Astrocyte (in vitro differentiated cells and primary cell): ENCODE data around the gene LTBP2.

Experiments used
- EZH2 ChIP-seq: IDR thresholded peaks from 2 replicates; pipeline ENCODE4 v1.6.1; 2012; ENCODE audit warnings: mild to moderate bottlenecking, low read length, inconsistent platforms; ENCODE audit not compliant: insufficient read depth
- TF ChIP-seq, protein P1 (sequence below): IDR thresholded peaks from 2 replicates; pipeline ENCODE4 v1.5.1; 2011; ENCODE audit warnings: low read depth, mild to moderate bottlenecking, inconsistent platforms, low read length, moderate library complexity; ENCODE audit not compliant: insufficient read depth

DNA sequence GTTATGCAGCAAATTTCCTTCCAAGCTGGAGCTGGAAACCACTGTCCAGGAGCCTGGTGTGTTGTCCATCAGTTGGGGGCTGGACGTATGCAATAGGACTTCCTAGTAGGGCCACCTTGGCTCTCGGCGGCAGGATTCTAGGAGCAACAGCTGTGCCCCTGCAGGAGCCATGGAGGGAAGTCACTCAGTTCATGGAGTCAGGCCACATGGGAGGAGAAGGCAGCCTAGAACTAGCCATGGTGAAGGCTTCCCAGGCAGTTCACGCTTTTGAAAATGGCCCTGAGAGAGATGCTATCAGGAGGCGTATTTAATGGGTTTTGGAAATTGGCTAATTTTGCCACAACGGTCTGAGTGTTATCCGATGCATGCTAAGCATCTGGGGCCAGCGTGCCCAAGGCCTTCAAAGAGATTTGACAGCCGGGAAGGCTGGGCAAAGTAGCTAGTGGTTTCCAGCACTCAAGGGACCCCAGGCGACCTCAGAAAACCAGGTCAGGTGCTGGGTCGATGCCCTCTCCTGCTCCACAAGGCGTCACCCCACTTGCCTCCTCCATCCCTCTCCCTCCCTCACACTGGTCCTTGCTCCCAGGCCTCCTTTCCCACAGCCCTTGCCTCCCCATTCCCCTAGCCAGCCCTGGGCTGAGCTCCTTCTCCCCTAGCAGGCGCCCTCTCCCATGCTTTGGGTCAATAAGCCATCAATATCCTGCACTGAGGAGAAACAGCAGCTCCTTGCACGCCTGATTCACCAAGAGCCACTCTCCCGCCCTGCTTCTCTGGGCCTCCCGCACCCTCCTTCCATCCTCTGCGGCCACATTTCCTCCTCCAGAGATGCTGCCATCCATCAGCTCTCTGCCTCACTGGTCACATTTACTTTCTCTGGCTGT, 155.1 kb downstream of the LTBP2 start:
- TF ChIP-seq, protein P1, sequence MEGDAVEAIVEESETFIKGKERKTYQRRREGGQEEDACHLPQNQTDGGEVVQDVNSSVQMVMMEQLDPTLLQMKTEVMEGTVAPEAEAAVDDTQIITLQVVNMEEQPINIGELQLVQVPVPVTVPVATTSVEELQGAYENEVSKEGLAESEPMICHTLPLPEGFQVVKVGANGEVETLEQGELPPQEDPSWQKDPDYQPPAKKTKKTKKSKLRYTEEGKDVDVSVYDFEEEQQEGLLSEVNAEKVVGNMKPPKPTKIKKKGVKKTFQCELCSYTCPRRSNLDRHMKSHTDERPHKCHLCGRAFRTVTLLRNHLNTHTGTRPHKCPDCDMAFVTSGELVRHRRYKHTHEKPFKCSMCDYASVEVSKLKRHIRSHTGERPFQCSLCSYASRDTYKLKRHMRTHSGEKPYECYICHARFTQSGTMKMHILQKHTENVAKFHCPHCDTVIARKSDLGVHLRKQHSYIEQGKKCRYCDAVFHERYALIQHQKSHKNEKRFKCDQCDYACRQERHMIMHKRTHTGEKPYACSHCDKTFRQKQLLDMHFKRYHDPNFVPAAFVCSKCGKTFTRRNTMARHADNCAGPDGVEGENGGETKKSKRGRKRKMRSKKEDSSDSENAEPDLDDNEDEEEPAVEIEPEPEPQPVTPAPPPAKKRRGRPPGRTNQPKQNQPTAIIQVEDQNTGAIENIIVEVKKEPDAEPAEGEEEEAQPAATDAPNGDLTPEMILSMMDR = no peak
- no peak for TF ChIP-seq EZH2
